PC-9 (cell line): ENCODE measurements around the gene TMEM44.

Experiments
- EZH2 ChIP-seq: fragments of 200-600 bp; sonication (generic); IDR thresholded peaks from 2 replicates; pipeline ENCODE4 v1.8.0; 2017; ENCODE audit warnings: antibody characterized with exemption, low read depth
- TF ChIP-seq, protein P1 (sequence below): fragments of 200-600 bp; sonication (generic); conservative IDR thresholded peaks from 2 replicates; pipeline ENCODE4 v1.6.1; 2017; ENCODE audit warnings: mixed run types, antibody characterized with exemption, mild to moderate bottlenecking, moderate library complexity

DNA sequence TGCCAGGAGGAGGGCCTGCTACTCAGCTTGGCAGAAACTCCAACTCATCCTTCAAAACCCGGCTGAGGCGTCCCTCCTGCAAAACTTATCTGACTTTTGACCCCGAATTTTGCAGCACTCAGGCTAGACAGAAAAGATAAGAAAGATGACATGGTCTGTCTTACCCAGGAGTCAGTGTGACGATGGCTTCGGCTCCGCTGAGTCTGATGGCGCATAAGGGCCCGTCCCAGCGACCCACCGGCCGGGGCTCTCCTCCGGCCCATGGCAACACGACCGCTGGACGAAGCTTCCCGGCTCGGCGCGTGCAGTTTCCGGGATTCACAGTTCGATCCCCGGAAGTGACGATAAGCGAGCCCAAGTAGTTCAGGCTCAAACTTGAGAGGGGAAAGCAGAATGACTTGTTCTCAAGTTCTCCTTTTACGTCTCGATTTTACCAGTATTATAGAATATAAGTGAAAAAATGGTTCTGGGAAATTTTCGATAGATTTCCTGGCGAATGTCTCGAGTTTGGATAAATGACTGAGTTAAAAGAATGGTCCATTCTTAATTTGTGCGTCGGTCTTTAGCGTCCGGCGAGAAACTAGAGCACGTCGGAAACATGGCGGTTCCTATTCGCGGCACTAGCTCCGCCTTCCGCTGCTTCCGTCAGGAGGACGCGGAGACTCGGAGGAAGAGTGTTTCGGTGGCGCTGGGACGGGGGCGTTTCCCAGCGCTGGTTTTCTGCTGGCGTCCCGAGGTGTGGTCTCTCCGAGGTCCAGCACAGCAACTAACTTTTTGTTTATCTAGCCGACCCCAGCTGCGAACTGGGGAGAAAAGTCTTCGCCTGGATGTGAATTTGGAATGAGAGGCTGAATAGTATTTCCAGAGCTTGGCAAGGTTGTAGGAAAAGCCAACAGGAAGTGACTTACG lies 38.9 kb upstream of the TMEM44 start, which contains the start of gene LSG1:
- TF ChIP-seq, protein P1, sequence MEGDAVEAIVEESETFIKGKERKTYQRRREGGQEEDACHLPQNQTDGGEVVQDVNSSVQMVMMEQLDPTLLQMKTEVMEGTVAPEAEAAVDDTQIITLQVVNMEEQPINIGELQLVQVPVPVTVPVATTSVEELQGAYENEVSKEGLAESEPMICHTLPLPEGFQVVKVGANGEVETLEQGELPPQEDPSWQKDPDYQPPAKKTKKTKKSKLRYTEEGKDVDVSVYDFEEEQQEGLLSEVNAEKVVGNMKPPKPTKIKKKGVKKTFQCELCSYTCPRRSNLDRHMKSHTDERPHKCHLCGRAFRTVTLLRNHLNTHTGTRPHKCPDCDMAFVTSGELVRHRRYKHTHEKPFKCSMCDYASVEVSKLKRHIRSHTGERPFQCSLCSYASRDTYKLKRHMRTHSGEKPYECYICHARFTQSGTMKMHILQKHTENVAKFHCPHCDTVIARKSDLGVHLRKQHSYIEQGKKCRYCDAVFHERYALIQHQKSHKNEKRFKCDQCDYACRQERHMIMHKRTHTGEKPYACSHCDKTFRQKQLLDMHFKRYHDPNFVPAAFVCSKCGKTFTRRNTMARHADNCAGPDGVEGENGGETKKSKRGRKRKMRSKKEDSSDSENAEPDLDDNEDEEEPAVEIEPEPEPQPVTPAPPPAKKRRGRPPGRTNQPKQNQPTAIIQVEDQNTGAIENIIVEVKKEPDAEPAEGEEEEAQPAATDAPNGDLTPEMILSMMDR = no peak
- TF ChIP-seq EZH2 = no peak
